DND-41 (cell line): ENCODE measurements around the gene STARD3.

Experiments used
- CTCF ChIP-seq: IDR thresholded peaks from 2 replicates; pipeline ENCODE4 v1.5.1; 2012; ENCODE audit warnings: borderline replicate concordance, low read length, moderate library complexity, mild to moderate bottlenecking; ENCODE audit not compliant: poor library complexity, severe bottlenecking; ENCODE audit errors: extremely low read depth
- EZH2 ChIP-seq: IDR thresholded peaks from 3 replicates; pipeline ENCODE4 v1.6.1; 2012; ENCODE audit warnings: borderline replicate concordance, low read depth, mild to moderate bottlenecking, moderate library complexity, low read length, inconsistent platforms; ENCODE audit not compliant: severe bottlenecking

- TF ChIP-seq CTCF: no peak
- TF ChIP-seq EZH2: no peak
Observed at GRCh38 chr17:39598630-39599003, 38.3 kb upstream of the STARD3 start.
